Body of pancreas (tissue), 4 donors: ENCODE results near the gene THOP1.

Experiments
- POLR2A ChIP-seq, 3 donors: fragments of 450-650 bp; IDR thresholded peaks; one replicate each; pipeline ENCODE4 v1.6.1; 2016; ENCODE audit warnings: antibody characterized with exemption in 3 of 3, mild to moderate bottlenecking in 2 of 3
- TF ChIP-seq, protein P1 (sequence below), 7 experiments: fragments of 450-650 bp in 4 of 7; fragments of 200-600 bp in 3 of 7; sonication (generic) in 3 of 7; IDR thresholded peaks; one replicate each; pipeline ENCODE4 v1.5.1; 2016 to 2019; ENCODE audit warnings: antibody characterized with exemption in 7 of 7

DNA sequence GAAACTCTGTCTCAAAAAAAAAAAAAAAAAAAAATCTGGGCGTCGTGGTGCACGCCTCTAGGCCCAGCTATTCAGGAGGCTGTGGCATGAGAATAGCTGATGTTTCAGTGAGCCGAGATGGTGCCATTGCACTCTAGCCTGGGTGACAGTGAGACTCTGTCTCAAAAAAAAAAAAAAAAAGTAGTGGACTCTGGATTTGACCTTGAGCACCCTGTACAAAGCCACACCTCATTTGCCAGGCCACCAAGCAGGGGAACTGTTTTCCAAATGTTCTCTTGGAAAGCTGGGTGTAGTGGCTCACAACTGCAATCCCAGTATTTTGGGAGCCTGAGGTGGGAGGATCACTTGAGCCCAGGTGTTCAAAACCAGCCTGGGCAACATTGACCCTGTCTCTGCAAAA is 52.1 kb downstream of the THOP1 start:
- TF ChIP-seq, protein P1, sequence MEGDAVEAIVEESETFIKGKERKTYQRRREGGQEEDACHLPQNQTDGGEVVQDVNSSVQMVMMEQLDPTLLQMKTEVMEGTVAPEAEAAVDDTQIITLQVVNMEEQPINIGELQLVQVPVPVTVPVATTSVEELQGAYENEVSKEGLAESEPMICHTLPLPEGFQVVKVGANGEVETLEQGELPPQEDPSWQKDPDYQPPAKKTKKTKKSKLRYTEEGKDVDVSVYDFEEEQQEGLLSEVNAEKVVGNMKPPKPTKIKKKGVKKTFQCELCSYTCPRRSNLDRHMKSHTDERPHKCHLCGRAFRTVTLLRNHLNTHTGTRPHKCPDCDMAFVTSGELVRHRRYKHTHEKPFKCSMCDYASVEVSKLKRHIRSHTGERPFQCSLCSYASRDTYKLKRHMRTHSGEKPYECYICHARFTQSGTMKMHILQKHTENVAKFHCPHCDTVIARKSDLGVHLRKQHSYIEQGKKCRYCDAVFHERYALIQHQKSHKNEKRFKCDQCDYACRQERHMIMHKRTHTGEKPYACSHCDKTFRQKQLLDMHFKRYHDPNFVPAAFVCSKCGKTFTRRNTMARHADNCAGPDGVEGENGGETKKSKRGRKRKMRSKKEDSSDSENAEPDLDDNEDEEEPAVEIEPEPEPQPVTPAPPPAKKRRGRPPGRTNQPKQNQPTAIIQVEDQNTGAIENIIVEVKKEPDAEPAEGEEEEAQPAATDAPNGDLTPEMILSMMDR (IDR thresholded peaks at IDR 0.05) = no peak
- TF ChIP-seq POLR2A (IDR thresholded peaks at IDR 0.05) = no peak
